Stimulated activated CD4-positive, alpha-beta T cell treated with anti-CD3 and anti-CD28 coated beads, Interleukin-12 subunit alpha, Interleukin-12 subunit beta, amount 100 ng/mL, for 48 hours (primary cell): ENCODE data around the gene RIPOR1.

Experiments
- DNase-seq, 3 donors: peaks; one replicate each; pipeline ENCODE4 v3.0.0-alpha.2; 2020; ENCODE audit warnings: low read depth in 2 of 3, low spot score in 1 of 3

RIPOR1 gene

DNA sequence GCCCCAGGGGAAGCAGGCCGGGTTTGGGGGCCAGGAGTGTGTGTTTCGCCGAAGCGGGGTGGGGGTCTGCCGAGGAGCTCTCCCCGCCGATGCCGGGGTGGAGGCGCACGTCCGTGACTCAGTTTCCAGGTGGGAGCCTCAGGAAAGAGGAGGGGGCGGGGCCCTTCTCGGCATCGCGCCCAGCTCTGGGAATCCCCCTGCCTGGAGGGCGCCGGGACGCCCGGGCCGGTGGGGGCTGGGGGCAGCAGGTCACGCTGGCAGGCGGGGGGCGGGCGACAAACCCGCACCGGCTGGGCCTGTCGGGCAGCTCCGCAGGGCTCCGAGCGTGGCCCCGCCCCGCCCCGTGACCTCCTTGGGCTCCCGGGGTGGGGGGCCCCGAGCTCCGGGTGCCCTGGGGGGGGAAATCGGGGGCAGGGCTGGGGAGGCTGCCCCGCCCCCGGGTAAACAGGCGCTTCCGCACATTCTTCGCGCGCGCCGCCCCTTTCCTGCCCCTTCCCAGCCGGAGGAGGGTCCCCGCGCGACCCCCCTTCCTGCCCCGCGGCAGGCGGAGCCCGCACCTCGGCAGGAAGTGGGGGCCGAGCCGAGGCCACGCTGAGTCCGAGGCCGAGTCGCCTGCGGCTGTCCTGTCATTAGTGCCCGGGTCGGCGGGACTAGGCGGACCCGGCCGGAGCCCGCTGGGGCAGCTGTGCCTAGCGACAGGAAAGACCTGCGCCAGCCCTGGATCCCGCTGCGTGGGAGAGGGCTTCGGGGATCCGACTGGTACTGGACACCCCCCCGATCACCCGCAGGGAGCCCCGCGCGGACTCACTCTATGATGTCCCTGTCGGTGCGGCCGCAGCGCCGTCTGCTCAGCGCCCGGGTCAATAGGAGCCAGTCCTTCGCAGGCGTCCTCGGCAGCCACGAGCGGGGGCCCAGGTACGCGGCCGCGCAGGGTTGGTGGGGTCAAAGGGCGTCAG lies 9.3 kb downstream of the RIPOR1 start:
- DNase-seq = peak in 1 of 3 donors; percentile 34

DNA sequence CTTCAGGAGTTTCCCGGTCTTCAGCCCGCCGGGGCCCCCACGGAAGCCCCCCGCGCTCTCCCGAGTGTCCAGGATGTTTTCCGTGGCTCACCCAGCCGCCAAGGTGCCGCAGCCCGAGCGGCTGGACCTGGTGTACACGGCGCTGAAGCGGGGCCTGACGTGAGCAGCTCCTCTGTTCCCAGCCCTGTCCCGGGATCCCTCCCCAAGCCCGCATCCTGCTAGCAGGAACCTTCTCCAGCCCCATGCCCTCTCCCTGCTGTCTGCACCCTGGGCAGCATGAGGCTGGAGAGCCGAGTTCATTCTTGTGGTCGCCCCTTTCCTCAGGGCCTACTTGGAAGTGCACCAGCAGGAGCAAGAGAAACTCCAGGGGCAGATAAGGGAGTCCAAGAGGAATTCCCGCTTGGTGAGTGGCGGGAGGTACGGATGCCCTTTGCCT lies 10.1 kb downstream of the RIPOR1 start:
- no peak for DNase-seq

DNA sequence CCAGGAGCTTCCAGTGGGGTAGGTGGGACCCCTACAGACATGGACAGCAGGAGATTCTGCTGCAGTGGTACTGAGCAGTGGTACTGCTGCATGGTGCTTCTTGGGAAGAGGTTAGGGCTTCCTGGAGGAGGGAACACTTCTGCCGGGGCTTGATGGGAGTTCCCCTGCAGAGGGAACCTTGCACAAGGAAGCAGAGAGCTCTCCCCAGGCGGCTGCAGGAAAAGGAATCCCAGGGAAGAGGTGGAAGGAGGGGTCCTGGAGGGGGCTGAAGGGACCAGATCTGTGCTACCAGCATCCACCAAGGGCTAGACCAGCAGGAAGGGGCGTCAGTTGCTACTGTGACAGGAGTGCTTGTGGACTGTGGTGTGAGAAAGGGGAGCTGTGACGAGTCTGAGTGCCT lies 10.6 kb downstream of the RIPOR1 start:
- DNase-seq = no peak

DNA sequence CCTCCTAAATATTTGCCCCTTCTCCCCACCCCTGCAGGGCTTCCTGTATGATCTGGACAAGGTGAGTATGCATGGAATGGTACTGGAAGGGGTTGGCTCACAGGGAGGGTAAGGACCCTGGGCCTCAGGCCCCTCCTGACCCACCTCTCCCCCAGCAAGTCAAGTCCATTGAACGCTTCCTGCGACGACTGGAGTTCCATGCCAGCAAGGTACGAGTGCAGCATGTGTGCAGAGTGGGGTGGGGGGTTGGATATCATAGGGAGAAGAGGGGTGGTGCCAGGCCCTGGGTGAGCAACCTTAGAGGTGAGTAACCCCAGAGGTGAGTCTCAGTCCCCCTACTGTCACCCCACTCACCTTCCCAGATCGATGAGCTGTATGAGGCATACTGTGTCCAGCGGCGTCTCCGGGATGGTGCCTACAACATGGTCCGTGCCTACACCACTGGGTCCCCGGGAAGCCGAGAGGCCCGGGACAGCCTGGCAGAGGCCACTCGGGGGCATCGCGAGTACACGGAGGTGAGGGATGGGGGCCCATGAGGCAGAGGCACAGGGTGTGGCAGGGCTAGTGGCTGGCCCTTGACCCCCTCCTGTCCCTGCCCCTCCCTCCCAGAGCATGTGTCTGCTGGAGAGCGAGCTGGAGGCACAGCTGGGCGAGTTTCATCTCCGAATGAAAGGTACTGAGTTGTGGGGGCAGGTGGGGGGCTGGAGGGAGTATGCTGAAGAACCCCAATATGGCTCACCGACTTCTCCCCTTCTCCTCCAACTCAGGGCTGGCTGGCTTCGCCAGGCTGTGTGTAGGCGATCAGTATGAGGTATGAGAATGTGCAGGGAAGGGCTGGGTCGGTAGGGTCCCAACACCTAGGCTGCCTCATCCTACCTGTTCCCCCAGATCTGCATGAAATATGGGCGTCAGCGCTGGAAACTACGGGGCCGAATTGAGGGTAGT lies 11.3 kb downstream of the RIPOR1 start:
- DNase-seq = no peak

DNA sequence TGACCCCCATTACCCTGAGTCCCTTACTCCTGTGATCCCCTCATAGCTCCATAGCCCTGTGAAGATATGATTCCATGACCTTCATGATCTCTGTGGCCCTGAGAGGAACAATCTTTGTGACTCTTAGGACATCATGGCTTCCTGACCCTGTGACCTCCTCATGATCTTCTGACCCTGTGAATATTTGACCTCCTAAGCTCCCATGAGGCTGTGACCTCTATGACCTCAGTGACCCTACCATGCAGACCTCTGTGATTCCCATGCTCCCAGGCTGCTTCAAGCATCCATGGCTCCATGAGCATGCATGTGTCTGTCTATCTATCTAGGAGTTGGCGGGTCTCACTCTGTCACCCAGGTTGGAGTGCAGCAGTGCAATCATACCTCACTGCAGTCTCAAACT lies 12.1 kb downstream of the RIPOR1 start:
- no peak for DNase-seq

DNA sequence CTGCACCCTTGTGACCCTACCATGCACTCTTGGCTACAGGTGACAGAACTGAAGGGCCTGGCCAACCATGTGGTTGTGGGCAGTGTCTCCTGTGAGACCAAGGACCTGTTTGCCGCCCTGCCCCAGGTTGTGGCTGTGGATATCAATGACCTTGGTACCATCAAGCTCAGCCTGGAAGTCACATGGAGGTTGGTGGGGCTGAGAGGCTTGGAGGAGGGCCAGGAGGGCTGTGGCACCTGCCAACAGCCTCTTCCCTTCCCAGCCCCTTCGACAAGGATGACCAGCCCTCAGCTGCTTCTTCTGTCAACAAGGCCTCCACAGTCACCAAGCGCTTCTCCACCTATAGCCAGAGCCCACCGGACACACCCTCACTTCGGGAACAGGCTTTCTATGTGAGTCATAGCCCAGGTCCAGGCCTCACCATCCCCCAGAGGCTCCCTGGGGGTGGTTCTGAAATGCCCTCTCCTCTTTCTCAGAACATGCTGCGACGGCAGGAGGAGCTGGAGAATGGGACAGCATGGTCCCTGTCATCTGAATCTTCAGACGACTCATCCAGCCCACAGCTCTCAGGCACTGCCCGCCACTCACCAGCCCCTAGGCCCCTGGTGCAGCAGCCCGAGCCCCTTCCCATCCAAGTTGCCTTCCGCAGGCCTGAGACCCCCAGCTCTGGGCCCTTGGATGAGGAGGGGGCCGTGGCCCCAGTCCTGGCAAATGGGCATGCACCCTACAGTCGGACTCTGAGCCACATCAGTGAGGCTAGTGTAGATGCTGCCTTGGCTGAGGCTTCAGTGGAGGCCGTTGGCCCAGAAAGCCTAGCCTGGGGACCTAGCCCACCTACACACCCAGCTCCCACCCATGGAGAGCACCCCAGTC lies 13.0 kb downstream of the RIPOR1 start:
- no peak for DNase-seq

DNA sequence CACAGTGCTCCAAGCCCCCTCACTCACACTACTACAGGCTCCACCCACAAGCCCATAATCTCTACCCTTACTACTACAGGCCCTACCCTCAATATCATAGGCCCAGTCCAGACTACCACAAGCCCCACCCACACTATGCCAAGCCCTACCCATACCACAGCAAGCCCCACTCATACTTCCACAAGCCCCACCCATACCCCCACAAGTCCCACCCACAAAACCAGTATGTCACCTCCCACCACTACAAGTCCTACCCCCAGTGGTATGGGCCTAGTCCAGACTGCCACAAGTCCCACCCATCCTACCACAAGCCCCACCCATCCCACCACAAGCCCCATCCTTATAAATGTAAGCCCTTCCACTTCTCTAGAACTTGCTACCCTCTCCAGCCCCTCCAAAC lies 13.8 kb downstream of the RIPOR1 start:
- peak in 2 of 3 donors; percentile 48 to 53 for DNase-seq

DNA sequence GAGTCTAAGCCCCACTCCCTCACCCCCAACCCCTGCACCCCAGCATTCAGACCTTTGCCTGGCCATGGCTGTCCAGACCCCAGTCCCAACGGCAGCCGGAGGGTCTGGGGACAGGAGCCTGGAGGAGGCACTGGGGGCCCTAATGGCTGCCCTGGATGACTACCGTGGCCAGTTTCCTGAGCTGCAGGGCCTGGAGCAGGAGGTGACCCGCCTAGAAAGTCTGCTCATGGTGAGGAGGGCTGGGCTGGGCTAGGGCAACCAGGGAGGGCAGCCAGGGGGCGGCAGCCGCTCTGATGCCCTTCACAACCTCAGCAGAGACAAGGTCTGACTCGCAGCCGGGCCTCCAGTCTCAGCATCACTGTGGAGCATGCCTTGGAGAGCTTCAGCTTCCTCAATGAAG lies 14.4 kb downstream of the RIPOR1 start:
- DNase-seq = no peak

DNA sequence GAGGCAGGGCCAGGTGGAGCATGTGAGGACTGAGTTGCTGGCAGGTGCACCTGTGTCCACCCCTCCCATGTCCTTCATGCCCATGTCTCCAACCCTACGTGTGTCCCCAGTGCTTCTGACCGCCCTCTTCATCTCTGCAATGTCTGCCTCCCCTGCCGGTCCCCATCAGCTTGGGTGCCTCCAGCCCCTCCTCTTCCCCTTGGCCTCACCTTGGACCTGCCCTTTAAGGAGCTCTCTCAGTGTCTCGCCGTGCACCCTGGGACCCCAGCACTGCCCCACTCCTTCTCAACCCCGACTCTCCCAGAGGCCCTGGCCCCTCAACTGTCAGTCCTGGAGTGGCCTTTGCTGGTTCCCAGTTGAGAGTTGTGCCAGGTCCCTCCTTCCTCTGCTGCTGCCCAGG lies 15.0 kb downstream of the RIPOR1 start:
- DNase-seq = no peak

DNA sequence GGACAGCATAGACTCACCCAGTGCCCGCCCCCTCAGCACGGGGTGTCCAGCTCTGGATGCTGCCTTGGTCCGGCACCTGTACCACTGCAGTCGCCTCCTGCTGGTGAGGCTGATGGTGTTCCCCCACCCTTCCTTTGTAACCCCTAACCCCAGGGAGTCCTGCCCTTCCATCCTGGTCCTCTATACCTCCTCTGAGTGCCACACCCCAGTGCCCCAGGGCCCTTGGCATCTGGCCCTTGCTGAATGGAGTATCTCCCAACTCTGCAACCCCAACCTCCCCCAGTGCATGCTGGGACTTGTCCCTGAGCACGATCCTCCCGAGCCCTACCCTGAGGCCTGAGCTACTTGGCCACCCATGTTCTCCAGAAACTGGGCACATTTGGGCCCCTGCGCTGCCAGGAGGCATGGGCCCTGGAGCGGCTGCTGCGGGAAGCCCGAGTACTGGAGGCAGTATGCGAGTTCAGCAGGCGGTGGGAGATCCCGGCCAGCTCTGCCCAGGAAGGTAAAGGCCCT lies 15.8 kb downstream of the RIPOR1 start:
- DNase-seq = no peak

DNA sequence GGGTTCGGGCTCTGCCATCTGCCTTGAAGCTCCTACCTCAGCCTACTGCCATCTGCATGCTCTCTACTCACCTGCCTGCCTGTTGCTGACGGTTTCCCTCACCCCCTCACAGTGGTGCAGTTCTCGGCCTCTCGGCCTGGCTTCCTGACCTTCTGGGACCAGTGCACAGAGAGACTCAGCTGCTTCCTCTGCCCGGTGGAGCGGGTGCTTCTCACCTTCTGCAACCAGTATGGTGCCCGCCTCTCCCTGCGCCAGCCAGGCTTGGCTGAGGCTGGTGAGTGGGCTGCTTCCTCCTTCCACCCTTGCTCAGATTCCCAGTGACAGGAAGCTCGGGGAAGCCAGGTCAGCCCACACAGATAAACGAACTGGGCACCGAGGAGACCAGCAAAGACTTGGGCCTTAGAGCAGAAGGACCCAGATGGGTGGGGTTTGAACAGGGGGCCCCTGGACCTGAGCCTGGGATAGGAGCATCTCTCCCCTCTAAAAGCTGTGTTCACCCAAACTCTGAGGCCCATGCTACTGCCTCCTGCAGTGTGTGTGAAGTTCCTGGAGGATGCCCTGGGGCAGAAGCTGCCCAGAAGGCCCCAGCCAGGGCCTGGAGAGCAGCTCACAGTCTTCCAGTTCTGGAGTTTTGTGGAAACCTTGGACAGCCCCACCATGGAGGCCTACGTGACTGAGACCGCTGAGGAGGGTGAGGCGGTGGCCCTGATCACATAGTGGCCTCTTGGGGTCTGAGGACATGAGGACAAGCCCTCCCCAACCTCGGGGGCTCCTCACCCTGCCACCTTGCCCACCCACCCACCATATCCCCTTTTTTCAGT lies 16.4 kb downstream of the RIPOR1 start:
- no peak for DNase-seq

DNA sequence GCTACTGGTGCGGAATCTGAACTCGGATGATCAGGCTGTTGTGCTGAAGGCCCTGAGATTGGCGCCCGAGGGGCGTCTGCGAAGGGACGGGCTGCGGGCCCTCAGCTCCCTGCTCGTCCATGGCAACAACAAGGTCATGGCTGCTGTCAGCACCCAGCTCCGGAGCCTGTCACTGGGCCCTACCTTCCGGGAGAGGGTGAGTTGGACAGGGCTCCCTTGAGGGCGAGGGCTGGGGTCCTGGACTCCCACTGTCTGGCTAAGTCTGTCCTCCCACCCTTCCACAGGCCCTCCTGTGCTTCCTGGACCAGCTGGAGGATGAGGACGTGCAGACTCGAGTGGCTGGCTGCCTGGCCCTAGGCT lies 17.0 kb downstream of the RIPOR1 start:
- DNase-seq = no peak

DNA sequence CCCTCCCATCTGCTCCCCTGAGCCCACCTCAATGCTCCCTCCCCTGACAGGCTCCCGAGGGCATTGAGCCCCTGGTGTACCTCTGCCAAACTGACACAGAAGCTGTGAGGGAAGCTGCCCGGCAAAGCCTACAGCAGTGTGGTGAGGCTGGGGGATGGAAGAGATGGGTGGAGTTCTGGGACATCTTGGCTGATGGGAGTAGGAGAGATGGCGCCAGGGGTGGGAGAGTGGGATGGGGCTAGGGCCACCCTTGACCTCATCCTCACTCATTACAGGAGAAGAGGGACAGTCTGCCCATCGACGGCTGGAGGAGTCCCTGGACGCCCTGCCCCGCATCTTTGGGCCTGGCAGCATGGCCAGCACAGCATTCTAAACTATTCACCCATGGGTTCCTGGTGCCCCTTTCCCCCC lies 17.5 kb downstream of the RIPOR1 start:
- DNase-seq = no peak

DNA sequence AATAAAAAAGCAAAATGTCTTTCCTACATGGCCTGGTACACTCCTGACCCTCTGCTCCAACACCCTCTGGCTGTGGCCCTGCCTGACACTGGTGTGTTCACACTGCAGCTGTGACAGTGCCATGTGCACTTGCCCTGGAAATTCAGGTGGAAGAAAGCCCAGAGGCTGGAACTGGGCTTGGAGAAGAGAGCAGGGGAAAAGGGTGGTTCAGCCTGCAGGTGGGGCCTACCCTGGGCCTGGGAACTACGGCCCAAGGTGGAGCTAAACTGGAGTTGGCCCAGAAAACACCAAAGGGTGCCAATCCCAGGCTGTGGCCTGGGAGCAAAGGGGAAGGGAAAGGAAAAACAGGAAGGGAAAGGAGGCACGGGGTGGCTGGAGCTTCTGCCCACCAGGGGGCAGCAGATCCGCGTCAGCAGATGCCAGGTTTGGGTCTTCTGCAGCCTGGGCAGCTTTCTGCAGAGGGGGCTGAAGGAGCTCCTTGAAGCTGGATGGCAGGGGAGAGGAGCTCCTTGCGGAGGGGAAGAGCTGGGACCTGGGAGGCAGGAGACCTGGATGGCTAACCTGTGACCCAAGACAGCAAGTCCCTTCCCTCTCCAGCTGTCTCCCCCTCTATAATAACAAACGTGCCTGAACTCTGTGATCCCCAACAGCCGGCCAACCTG lies 18.3 kb downstream of the RIPOR1 start:
- peak; percentile 47 to 69 (median 63) for DNase-seq

DNA sequence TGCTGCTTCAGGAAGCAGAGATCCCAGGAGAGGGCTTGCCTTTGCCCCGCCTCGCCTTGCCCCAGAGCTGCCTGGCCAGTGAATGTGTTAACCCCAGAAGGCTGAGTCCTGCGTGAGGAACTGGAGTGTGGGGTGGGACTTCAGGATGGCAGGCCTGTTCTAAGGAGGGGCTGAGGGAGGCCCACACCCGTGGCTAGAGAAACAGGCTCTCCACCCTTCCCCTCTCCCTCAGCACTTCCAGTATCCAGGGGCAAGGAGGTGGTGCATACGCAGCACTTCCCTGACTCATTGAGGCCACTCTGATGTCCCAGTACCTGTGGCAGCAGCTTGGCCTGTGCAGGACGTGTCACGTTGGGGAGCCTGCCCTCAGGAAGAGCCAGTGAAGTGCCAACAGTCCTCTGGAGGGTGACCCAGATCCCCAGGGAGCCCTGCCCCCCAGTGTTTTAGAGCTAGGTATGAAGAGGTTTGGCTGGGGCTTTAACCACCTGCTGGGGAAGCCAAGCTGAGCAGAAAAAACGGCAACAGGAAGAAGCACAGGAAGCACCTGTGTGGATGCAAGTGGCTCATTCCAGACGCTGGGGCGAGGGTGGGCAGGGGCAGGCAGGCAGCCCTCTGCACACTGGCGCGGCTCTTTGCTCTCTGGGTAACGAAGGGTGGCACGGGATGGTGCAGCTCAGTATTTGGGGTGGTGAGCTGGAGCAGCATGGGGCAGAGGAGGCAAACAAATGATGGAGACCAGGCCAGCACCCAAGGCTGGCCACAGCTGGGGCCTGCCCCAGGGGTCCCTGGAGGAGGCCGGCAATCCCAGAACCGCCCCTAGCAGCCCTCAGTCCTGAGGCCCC lies 19.0 kb downstream of the RIPOR1 start:
- DNase-seq = no peak

DNA sequence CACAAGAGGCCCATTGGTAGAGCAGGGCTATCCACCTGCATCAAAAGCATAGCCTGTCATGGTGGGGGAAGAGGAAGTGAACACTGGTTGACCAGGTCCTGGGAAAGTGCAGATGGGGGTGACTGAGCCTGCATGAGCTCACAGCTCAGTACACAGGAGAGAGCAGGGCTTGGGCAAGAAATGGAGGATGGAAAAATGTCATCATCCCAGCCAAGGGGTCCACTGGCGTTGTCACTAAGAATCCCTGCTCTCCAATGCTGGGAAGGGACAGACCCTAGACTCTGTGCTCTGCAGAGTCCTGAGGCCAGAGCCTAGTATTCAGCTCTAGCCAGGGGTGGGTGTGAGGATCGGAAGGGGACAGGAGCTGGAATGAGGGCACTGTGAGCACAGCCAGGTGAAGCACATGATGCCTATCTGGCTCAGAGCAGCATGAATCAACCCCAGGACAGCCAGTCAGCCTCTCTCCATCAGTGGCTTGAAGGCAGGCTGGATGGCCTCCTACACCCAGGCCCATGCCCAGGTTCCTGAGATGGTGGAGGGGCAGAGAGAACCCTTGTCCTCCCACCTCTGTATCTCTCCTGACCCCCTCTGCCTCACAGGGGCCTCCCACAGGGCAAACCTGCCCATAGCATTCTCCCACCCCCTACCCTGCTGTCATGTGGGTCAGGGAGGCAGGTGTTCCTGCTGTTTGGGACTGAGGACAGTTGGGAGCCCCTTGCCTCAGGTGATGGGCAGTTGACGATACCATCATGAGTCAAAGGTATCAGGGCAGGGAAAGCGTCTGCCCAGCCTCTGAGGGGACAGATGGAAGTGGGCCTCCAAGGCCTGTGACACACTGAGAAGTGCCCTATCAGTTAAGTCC lies 19.9 kb downstream of the RIPOR1 start:
- no peak for DNase-seq

DNA sequence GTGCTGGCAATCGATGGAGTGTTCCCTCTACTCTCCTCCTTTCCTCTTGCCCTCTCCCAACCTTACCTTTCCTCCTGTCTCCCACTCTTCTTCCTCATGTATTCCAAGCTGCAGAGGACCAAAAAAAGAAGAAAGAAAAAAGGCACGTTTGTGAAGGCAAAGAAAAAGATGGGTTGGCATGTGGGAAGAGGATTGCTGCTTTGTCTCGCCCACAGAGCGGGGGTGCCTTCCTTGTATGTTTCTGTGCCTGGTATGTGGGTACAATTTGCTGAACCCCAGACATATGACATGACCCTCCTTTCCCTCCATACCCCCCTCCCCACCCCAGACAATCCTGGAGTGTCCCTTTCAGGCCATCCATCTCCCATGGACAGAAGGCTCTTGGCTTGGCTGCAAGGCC lies 20.6 kb downstream of the RIPOR1 start:
- DNase-seq = no peak

DNA sequence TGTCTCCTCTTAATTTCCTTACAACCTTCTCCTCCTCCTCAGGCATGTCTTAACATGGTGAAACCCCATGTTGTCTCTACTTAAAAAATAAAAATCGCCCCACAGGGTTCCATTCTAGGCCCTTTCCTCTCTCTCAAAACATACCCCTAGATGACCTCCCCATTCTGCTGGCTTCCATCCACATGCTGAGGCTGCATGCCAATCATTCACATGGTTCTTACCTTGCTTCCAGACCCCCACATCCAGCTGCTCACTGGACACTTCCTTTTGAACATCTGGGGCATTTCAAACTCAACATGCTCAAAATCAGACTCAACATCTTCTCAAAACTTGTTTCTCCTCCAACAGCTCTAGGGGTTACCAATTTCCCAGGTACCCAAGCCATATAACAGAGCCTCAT lies 21.3 kb downstream of the RIPOR1 start:
- DNase-seq = no peak
